Epithelial cell of proximal tubule (primary cell): ENCODE data around the gene PPM1L. TPM values are rescaled to one million over a fixed set of nuclear protein-coding genes. Genes with fewer than 3 reads are reported as not detected.

Experiments
- DNase-seq: peaks from one replicate; pipeline ENCODE4 v3.0.0-alpha.2; 2011; ENCODE audit warnings: low read depth
- H3K4me3 ChIP-seq: 2 replicates; pipeline ENCODE4 v1.5.1; 2011; ENCODE audit warnings: low read depth, mild to moderate bottlenecking, low read length
- total RNA-seq: library from RNA; depleted of rRNA; stranded (reverse); fragments of >200 nt; gene quantifications from 2 replicates; pipeline ENCODE4 v1.2.3, GENCODE V29; 2015
- TF ChIP-seq, protein P1 (sequence below): conservative IDR thresholded peaks from 2 replicates; pipeline ENCODE4 v1.5.1; 2012; ENCODE audit warnings: low read depth, mild to moderate bottlenecking, low read length

The PPM1L gene
- total RNA-seq, 1 donor from 2014 or later: 3.2 TPM

DNA sequence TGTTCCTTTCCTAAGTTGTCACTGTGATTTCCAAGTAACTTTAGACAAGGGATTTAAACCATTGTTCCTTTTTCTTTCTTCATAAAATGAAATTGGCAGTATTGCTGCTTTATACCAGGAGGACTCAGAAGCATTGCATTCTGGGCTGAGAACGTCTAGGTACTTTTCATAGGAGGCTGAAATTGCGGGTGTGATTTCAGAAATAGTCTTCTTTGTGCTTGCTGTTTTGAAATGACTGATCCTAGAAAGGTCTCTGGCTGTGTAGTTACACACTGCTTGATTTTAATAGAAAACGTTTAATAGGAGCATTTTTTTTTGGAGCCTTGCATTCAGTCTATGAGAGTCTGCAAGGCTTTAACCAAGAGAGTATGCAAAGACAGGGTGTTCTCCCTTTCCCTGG, 56.3 kb downstream of the PPM1L start:
- TF ChIP-seq, protein P1, sequence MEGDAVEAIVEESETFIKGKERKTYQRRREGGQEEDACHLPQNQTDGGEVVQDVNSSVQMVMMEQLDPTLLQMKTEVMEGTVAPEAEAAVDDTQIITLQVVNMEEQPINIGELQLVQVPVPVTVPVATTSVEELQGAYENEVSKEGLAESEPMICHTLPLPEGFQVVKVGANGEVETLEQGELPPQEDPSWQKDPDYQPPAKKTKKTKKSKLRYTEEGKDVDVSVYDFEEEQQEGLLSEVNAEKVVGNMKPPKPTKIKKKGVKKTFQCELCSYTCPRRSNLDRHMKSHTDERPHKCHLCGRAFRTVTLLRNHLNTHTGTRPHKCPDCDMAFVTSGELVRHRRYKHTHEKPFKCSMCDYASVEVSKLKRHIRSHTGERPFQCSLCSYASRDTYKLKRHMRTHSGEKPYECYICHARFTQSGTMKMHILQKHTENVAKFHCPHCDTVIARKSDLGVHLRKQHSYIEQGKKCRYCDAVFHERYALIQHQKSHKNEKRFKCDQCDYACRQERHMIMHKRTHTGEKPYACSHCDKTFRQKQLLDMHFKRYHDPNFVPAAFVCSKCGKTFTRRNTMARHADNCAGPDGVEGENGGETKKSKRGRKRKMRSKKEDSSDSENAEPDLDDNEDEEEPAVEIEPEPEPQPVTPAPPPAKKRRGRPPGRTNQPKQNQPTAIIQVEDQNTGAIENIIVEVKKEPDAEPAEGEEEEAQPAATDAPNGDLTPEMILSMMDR: no peak
- DNase-seq: no peak

DNA sequence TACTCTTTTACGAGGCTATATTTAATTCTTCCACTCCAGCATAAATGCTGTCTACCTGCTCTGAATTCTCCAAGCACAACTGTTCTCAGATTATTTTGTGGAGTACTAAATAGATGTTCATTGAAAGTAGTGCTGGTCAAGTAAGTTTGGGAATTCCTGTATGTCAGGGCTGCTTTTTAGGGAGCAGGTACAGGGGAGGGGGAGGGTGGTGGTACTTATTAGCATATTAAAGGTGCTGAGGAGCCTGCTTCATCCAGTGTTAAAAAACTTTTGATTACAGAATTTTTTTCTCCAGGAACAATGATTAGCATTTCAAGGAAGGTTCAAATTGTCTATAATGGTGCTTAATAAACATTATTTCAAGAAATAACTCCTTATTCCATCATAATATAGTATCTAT, 59.2 kb downstream of the PPM1L start:
- no peak overlapping the region for H3K4me3 ChIP-seq
- TF ChIP-seq, protein P1: no peak
- DNase-seq: no peak

More for the DNA sequence above, 56.3 kb downstream of the PPM1L start:
- H3K4me3 ChIP-seq: no peak overlapping the region

DNA sequence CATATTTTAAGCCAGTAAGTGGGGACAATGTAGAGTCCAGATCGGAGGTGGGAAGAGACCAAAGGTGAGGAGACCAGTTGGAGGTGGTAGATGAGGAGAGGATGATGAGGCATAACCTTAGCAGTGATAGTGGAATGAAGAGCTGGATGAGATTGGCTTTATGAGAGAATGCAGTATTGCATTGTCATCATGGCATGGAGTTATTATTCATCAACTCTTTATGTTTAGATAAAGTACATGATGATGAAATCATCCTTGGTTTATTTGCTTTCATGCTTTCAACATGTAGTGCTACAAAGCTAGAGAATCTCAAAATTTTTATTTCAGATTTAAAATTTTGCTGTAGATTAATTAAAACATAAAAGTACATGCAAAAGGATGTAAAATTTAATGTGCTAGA, 64.0 kb downstream of the PPM1L start:
- TF ChIP-seq, protein P1: no peak
- H3K4me3 ChIP-seq: no peak overlapping the region
- DNase-seq: no peak

DNA sequence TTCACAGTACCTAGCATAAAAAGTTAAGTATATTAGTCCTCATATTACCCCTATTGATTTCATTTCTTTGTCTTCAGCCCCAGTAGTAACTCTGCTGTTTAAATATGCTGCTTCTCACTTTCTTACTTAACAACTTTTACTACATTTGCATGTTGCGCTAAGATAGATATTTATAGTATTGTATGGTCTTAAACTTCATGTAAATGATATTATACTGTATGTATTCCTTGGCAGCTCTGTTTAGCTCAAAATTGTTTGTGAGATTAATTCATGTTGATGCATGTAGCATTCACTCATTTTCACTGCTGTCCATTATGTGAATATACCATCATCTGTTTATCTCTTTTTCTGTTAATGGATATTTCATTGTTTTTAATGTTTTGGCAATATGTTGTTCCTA, 64.4 kb downstream of the PPM1L start:
- TF ChIP-seq, protein P1: no peak
- H3K4me3 ChIP-seq: no peak overlapping the region
- DNase-seq: no peak

DNA sequence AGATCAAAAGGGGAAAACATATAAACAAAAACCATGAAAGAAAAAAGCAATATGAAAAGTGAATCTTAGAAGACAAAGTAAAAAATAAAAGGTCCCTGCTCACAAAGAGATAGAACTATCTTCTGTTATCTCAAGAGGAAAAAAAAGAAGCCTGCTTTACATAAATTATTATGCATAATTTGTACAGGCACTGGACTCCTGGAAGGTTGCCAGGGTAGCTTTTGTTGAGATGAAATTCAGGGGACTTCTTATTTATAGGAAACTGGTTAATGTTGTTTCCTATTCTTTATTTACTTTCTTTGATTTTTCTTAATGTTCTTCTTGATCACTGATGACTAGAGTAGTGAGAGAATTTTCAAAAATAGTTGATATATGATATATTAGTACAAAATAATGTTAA, 66.9 kb downstream of the PPM1L start:
- TF ChIP-seq, protein P1: no peak
- H3K4me3 ChIP-seq: no peak overlapping the region
- no peak for DNase-seq

DNA sequence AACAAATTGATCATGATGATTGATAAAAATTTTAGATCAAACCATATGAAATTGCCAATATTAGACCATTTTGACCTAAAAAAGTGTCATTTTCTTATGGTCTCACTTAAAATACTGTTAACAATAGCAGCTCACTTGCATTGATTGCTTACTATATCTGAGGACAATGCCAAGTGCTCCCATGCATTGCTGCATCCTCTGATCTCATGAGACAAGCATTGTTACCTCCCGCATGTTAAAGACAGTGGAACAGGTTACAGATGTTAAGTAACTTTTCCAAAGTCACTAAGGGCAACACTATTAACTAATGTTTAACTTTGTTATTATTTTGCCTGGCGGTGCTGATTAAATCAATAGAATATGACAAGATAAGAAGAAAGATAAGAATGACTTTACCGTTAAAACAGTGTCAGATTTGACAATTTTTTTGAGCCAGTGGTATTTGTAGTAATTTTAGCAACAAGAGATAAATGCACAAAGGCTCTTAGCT, 69.3 kb downstream of the PPM1L start:
- no peak for DNase-seq
- TF ChIP-seq, protein P1: no peak
- no peak overlapping the region for H3K4me3 ChIP-seq

DNA sequence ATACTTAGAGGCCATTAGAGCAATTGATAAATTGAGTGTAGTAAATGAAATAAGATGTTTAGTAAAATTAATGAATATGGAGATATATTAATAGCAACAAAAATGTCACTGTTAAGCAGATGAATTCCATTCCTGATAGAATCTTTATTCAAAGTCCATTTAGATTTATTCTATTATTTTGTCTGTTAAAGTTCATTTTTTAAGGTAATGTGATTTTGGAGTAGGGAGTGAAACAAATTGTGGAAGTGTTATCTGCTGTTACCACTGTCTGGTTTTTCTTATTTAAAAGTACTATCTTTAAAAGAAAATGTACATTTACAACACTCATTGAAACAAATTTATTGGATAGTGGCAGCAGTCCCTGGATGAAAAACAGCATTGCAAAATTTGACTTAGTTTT, 70.4 kb downstream of the PPM1L start:
- no peak for DNase-seq
- no peak overlapping the region for H3K4me3 ChIP-seq
- TF ChIP-seq, protein P1: no peak
